Hepatocyte (in vitro differentiated cells): ENCODE data around the gene TRIM22. TPM values are rescaled to one million over a fixed set of nuclear protein-coding genes. Genes with fewer than 3 reads are reported as not detected.

Source experiments
- DNase-seq: peaks from one replicate; pipeline ENCODE4 v3.0.0-alpha.2; 2016; ENCODE audit warnings: low spot score
- H2AFZ ChIP-seq: fragments of 200-600 bp; sonication (generic); 2 replicates; pipeline ENCODE4 v1.6.0; 2016; ENCODE audit warnings: antibody characterized with exemption, mild to moderate bottlenecking
- H3K27ac ChIP-seq: fragments of 200-600 bp; sonication (generic); 2 replicates; pipeline ENCODE4 v1.5.1; 2016; ENCODE audit warnings: mild to moderate bottlenecking
- H3K27me3 ChIP-seq: fragments of 200-600 bp; sonication (generic); 2 replicates; pipeline ENCODE4 v1.6.1; 2016
- H3K36me3 ChIP-seq: fragments of 200-600 bp; sonication (generic); replicated peaks from 2 replicates; pipeline ENCODE4 v1.5.1; 2016; ENCODE audit warnings: low read depth; ENCODE audit not compliant: insufficient read depth
- H3K4me1 ChIP-seq: fragments of 200-600 bp; sonication (generic); 2 replicates; pipeline ENCODE4 v1.5.1; 2016; ENCODE audit warnings: mild to moderate bottlenecking, moderate library complexity; ENCODE audit not compliant: insufficient read depth
- H3K4me2 ChIP-seq: fragments of 200-600 bp; sonication (generic); 2 replicates; pipeline ENCODE4 v1.6.0; 2016
- H3K4me3 ChIP-seq: fragments of 200-600 bp; sonication (generic); 2 replicates; pipeline ENCODE4 v1.5.1; 2016; ENCODE audit warnings: mild to moderate bottlenecking
- H3K79me2 ChIP-seq: fragments of 200-600 bp; sonication (generic); 2 replicates; pipeline ENCODE4 v1.6.0; 2017; ENCODE audit warnings: mild to moderate bottlenecking
- H3K9me2 ChIP-seq: fragments of 200-600 bp; sonication (generic); replicated peaks from 2 replicates; pipeline ENCODE4 v1.6.0; 2017; ENCODE audit warnings: mild to moderate bottlenecking; ENCODE audit not compliant: insufficient read depth
- H3K9me3 ChIP-seq: fragments of 200-600 bp; sonication (generic); 2 replicates; pipeline ENCODE4 v1.5.1; 2016; ENCODE audit warnings: low read depth, mild to moderate bottlenecking
- H4K20me1 ChIP-seq: fragments of 200-600 bp; sonication (generic); 2 replicates; pipeline ENCODE4 v1.6.0; 2016; ENCODE audit warnings: mild to moderate bottlenecking; ENCODE audit not compliant: insufficient read depth, poor library complexity, severe bottlenecking
- EZH2 ChIP-seq: fragments of 200-600 bp; sonication (generic); IDR thresholded peaks from 2 replicates; pipeline ENCODE4 v1.6.1; 2016; ENCODE audit warnings: antibody characterized with exemption, mild to moderate bottlenecking, borderline replicate concordance
- EZH2phosphoT487 ChIP-seq: fragments of 200-600 bp; sonication (generic); IDR thresholded peaks from one replicate; pipeline ENCODE4 v1.6.1; 2018; ENCODE audit warnings: antibody characterized with exemption, mild to moderate bottlenecking, low read depth, moderate library complexity; ENCODE audit not compliant: unreplicated experiment, severe bottlenecking
- WGBS: methylation state at CpG from one replicate; pipeline ENCODE4 v1.1.6; 2016; ENCODE audit warnings: low lambda C conversion rate; ENCODE audit errors: missing lambda C conversion rate; 5-methylcytosine and 5-hydroxymethylcytosine counted together
- polyA plus RNA-seq: library from polyadenylated mRNA; unstranded; fragments of >200 nt; fragmentation: Nextera tagmentation; extraction: Ambion mirVana; gene quantifications from 2 replicates; pipeline ENCODE4 v1.2.1, GENCODE V29; 2016
- total RNA-seq: library from RNA; depleted of rRNA; stranded (reverse); fragments of >200 nt; gene quantifications from 2 replicates; pipeline ENCODE4 v1.2.3, GENCODE V29; 2014
- TF ChIP-seq, protein P1 (sequence below): fragments of 200-600 bp; sonication (generic); IDR thresholded peaks from 2 replicates; pipeline ENCODE4 v1.5.1; 2016; ENCODE audit warnings: antibody characterized with exemption, mild to moderate bottlenecking; ENCODE audit not compliant: poor library complexity

The TRIM22 gene
- total and polyA plus RNA-seq, 2 experiments from 2014 or later: 9.3 to 15.4 TPM

DNA sequence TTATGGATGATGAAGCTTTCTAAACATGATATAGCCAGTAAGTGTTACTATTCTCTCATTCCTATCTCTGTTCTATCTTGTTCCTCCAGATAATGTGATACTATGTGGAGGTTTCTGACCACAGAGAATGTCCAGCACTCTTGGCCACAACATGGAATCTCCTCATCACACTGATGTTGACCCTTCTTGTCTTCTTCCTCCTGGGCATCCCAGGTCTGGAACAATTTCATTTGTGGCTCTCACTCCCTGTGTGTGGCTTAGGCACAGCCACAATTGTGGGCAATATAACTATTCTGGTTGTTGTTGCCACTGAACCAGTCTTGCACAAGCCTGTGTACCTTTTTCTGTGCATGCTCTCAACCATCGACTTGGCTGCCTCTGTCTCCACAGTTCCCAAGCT lies 36.8 kb downstream of the TRIM22 start:
- no peaks in the 10 kb centered on the region for H3K4me1 ChIP-seq
- H3K27me3 ChIP-seq: no peaks in the 10 kb centered on the region
- TF ChIP-seq EZH2: no peak
- TF ChIP-seq, protein P1, sequence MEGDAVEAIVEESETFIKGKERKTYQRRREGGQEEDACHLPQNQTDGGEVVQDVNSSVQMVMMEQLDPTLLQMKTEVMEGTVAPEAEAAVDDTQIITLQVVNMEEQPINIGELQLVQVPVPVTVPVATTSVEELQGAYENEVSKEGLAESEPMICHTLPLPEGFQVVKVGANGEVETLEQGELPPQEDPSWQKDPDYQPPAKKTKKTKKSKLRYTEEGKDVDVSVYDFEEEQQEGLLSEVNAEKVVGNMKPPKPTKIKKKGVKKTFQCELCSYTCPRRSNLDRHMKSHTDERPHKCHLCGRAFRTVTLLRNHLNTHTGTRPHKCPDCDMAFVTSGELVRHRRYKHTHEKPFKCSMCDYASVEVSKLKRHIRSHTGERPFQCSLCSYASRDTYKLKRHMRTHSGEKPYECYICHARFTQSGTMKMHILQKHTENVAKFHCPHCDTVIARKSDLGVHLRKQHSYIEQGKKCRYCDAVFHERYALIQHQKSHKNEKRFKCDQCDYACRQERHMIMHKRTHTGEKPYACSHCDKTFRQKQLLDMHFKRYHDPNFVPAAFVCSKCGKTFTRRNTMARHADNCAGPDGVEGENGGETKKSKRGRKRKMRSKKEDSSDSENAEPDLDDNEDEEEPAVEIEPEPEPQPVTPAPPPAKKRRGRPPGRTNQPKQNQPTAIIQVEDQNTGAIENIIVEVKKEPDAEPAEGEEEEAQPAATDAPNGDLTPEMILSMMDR: no peak
- TF ChIP-seq EZH2phosphoT487: no peak
- no peak for DNase-seq
- 89% methylated on average over 1 of the region's 1 CpG for WGBS
- H3K36me3 ChIP-seq: no peaks in the 10 kb centered on the region
- H3K9me2 ChIP-seq: no peaks in the 10 kb centered on the region
- no peak overlapping the region for H3K27ac ChIP-seq
- H3K4me2 ChIP-seq: no peak overlapping the region
- no peaks in the 10 kb centered on the region for H3K9me3 ChIP-seq
- H3K79me2 ChIP-seq: no peaks in the 10 kb centered on the region
- no peak overlapping the region for H2AFZ ChIP-seq
- no peaks in the 10 kb centered on the region for H4K20me1 ChIP-seq
- no peak overlapping the region for H3K4me3 ChIP-seq

DNA sequence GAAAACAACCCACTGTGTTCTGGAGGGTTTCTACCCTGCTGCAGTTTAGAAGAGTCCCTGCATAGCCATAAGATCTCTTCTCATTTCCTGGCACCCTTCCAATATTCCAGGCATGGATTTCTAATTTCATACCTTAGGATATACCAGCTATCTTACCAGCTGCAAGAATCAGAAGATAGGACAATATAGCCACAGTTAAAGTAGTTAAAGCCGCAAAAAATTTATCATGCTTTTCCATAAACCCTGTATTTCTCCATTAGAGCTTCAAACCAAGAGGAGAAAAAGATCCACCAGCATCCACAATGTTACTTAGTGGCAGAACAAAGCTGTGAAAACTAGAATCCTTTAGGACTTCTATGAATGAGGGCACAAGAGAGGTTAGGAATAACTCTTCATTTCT lies 38.1 kb downstream of the TRIM22 start:
- Histone ChIP-seq H3K9me3 (no peaks in the 10 kb centered on the region), H3K79me2 (no peaks in the 10 kb centered on the region), H3K4me1 (no peaks in the 10 kb centered on the region), H3K9me2 (no peaks in the 10 kb centered on the region), H3K36me3 (no peaks in the 10 kb centered on the region), H3K27me3 (no peaks in the 10 kb centered on the region), H3K4me2 (no peak overlapping the region), H3K27ac (no peak overlapping the region), H3K4me3 (no peak overlapping the region), H2AFZ (no peak overlapping the region), H4K20me1 (no peaks in the 10 kb centered on the region)
- TF ChIP-seq EZH2 (no peak), EZH2phosphoT487 (no peak)
- TF ChIP-seq, protein P1: no peak
- DNase-seq: no peak
- WGBS: 83% methylated on average over 1 of the region's 1 CpG

DNA sequence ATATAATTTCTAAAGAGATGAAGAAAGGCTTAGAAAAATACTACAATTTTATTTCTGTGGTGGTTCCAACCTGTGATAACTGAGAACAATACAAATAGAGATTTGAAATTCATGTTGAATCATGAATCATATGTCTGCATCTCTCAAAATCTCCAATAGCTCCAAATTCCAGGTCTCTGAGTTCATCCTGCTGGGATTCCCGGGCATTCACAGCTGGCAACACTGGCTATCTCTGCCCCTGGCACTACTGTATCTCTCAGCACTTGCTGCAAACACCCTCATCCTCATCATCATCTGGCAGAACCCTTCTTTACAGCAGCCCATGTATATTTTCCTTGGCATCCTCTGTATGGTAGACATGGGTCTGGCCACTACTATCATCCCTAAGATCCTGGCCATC lies 46.8 kb downstream of the TRIM22 start, which contains the start of gene OR56B1:
Gene OR56B1 (plus strand): TSS at position 53 of the 400 bp plus-strand sequence. CDS start 69 bp downstream, at position 122.
- TF ChIP-seq, protein P1: no peak
- no peak for TF ChIP-seq EZH2
- no peak for TF ChIP-seq EZH2phosphoT487
- 84% methylated on average over 1 of the region's 1 CpG for WGBS
- no peaks in the 10 kb centered on the region for H4K20me1 ChIP-seq
- H3K9me3 ChIP-seq: no peaks in the 10 kb centered on the region
- H3K27ac ChIP-seq: no peak within 1 kb of the TSS
- no peaks in the 10 kb centered on the region for H3K4me1 ChIP-seq
- H3K9me2 ChIP-seq: no peaks in the 10 kb centered on the region
- H2AFZ ChIP-seq: no peak within 1 kb of the TSS
- DNase-seq: no peak
- no peak within 1 kb of the TSS for H3K4me3 ChIP-seq
- H3K36me3 ChIP-seq: no peaks in the 10 kb centered on the region
- H3K27me3 ChIP-seq: no peaks in the 10 kb centered on the region
- H3K4me2 ChIP-seq: no peak within 1 kb of the TSS
- H3K79me2 ChIP-seq: no peaks in the 10 kb centered on the region

DNA sequence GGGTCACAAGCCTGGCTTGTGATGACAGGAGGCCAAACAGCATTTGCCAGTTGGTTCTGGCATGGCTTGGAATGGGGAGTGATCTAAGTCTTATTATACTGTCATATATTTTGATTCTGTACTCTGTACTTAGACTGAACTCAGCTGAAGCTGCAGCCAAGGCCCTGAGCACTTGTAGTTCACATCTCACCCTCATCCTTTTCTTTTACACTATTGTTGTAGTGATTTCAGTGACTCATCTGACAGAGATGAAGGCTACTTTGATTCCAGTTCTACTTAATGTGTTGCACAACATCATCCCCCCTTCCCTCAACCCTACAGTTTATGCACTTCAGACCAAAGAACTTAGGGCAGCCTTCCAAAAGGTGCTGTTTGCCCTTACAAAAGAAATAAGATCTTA lies 47.5 kb downstream of the TRIM22 start:
- H4K20me1 ChIP-seq: no peaks in the 10 kb centered on the region
- H3K4me2 ChIP-seq: no peak overlapping the region
- no peaks in the 10 kb centered on the region for H3K9me2 ChIP-seq
- no peak overlapping the region for H3K27ac ChIP-seq
- no peaks in the 10 kb centered on the region for H3K79me2 ChIP-seq
- DNase-seq: no peak
- no peaks in the 10 kb centered on the region for H3K36me3 ChIP-seq
- no peaks in the 10 kb centered on the region for H3K9me3 ChIP-seq
- H2AFZ ChIP-seq: no peak overlapping the region
- no peaks in the 10 kb centered on the region for H3K4me1 ChIP-seq
- no peak overlapping the region for H3K4me3 ChIP-seq
- no peaks in the 10 kb centered on the region for H3K27me3 ChIP-seq
- TF ChIP-seq EZH2 (no peak), EZH2phosphoT487 (no peak)
- TF ChIP-seq, protein P1: no peak
